H9 (cell line): ENCODE results near the gene RPRD1B. TPM values are rescaled to one million over a fixed set of nuclear protein-coding genes. Genes with fewer than 3 reads are reported as not detected.

Experiments
- DNase-seq: peaks from one replicate; pipeline ENCODE4 v3.0.0-alpha.2; 2017
- H2AFZ ChIP-seq: one replicate; pipeline ENCODE4 v1.6.1; 2013; ENCODE audit warnings: mild to moderate bottlenecking, low read length, control low read depth, moderate library complexity
- H2AK5ac ChIP-seq: 2 replicates; pipeline ENCODE4 v1.6.1; 2013; ENCODE audit warnings: low read length, control low read depth, mixed read lengths; ENCODE audit not compliant: insufficient read length
- H2BK120ac ChIP-seq: one replicate; pipeline ENCODE4 v1.6.1; 2013; ENCODE audit warnings: low read depth, mild to moderate bottlenecking, low read length, control low read depth, inconsistent platforms; ENCODE audit not compliant: poor library complexity, severe bottlenecking
- H2BK12ac ChIP-seq: 2 replicates; pipeline ENCODE4 v1.6.1; 2013; ENCODE audit warnings: low read length, control low read depth, mixed read lengths, low read depth; ENCODE audit not compliant: insufficient read length
- H2BK15ac ChIP-seq: 2 replicates; pipeline ENCODE4 v1.6.1; 2013; ENCODE audit warnings: low read depth, low read length, control low read depth
- H2BK20ac ChIP-seq: one replicate; pipeline ENCODE4 v1.6.1; 2013; ENCODE audit warnings: low read depth, mild to moderate bottlenecking, low read length, control low read depth, inconsistent platforms; ENCODE audit not compliant: poor library complexity, severe bottlenecking
- H2BK5ac ChIP-seq: 2 replicates; pipeline ENCODE4 v1.6.1; 2013; ENCODE audit warnings: low read length, control low read depth, mixed read lengths; ENCODE audit not compliant: insufficient read length
- H3K14ac ChIP-seq: 2 replicates; pipeline ENCODE4 v1.6.1; 2013; ENCODE audit warnings: low read length, control low read depth; ENCODE audit not compliant: insufficient read depth
- H3K18ac ChIP-seq: 2 replicates; pipeline ENCODE4 v1.6.1; 2013; ENCODE audit warnings: low read depth, mild to moderate bottlenecking, mixed read lengths, low read length, control low read depth; ENCODE audit not compliant: insufficient read length
- H3K23ac ChIP-seq: 2 replicates; pipeline ENCODE4 v1.6.1; 2013; ENCODE audit warnings: low read length, control low read depth, mixed read lengths, low read depth; ENCODE audit not compliant: insufficient read length
- H3K23me2 ChIP-seq: 2 replicates; pipeline ENCODE4 v1.6.1; 2013; ENCODE audit warnings: low read depth, mild to moderate bottlenecking, mixed read lengths, low read length, control low read depth; ENCODE audit not compliant: insufficient read length, poor library complexity, severe bottlenecking
- H3K27ac ChIP-seq: 2 replicates; pipeline ENCODE4 v1.5.1; 2013; ENCODE audit warnings: low read length, control low read depth, mixed read lengths, low read depth; ENCODE audit not compliant: insufficient read length
- H3K27me3 ChIP-seq: 2 replicates; pipeline ENCODE4 v1.6.1; 2013; ENCODE audit warnings: low read length, control low read depth, inconsistent platforms; ENCODE audit not compliant: insufficient read depth
- H3K4ac ChIP-seq: 2 replicates; pipeline ENCODE4 v1.6.1; 2013; ENCODE audit warnings: low read depth, mild to moderate bottlenecking, control low read depth, inconsistent platforms, low read length, moderate library complexity
- H3K4me1 ChIP-seq: 2 replicates; pipeline ENCODE4 v1.6.1; 2013; ENCODE audit warnings: low read length, control low read depth, inconsistent platforms; ENCODE audit not compliant: insufficient read depth
- H3K4me2 ChIP-seq: 2 replicates; pipeline ENCODE4 v1.6.1; 2013; ENCODE audit warnings: low read length, control low read depth, mixed read lengths; ENCODE audit not compliant: insufficient read length, insufficient read depth
- H3K56ac ChIP-seq: 2 replicates; pipeline ENCODE4 v1.6.1; 2013; ENCODE audit warnings: low read depth, mild to moderate bottlenecking, mixed read lengths, low read length, control low read depth; ENCODE audit not compliant: insufficient read length
- H3K79me1 ChIP-seq: 2 replicates; pipeline ENCODE4 v1.6.1; 2013; ENCODE audit warnings: low read depth, mild to moderate bottlenecking, moderate library complexity, low read length, control low read depth, inconsistent platforms; ENCODE audit not compliant: insufficient read depth, poor library complexity, severe bottlenecking
- H3K79me2 ChIP-seq: 2 replicates; pipeline ENCODE4 v1.6.1; 2013; ENCODE audit warnings: low read length, control low read depth, inconsistent platforms; ENCODE audit not compliant: insufficient read depth
- H3K9ac ChIP-seq: 2 replicates; pipeline ENCODE4 v1.6.1; 2013; ENCODE audit warnings: low read length, control low read depth, mixed read lengths; ENCODE audit not compliant: insufficient read length; ENCODE audit errors: extremely low read depth
- H3K9me3 ChIP-seq: one replicate; pipeline ENCODE4 v1.6.1; 2013; ENCODE audit warnings: low read depth, low read length, inconsistent platforms; ENCODE audit not compliant: control insufficient read depth
- H3T11ph ChIP-seq: one replicate; pipeline ENCODE4 v1.6.1; 2013; ENCODE audit warnings: mild to moderate bottlenecking, low read length, control low read depth, inconsistent platforms
- H4K20me1 ChIP-seq: one replicate; pipeline ENCODE4 v1.6.1; 2013; ENCODE audit not compliant: control insufficient read depth, insufficient read length, insufficient read depth
- H4K5ac ChIP-seq: 2 replicates; pipeline ENCODE4 v1.6.1; 2013; ENCODE audit warnings: low read depth, mild to moderate bottlenecking, mixed read lengths, low read length, control low read depth; ENCODE audit not compliant: insufficient read length
- H4K8ac ChIP-seq: replicated peaks from 2 replicates; pipeline ENCODE4 v1.6.1; 2013; ENCODE audit warnings: low read length, control low read depth, mixed read lengths, low read depth; ENCODE audit not compliant: insufficient read length
- H4K91ac ChIP-seq: 2 replicates; pipeline ENCODE4 v1.6.1; 2013; ENCODE audit warnings: low read depth, mild to moderate bottlenecking, moderate library complexity, mixed read lengths, low read length, control low read depth; ENCODE audit not compliant: insufficient read length
- H3K27ac Mint-ChIP-seq, 3 experiments: 2 replicates in 2 of 3; 3 replicates in 1 of 3; pipeline ENCODE4 v1.8.0; 2020 to 2021; ENCODE audit warnings: mixed read lengths in 3 of 3, mild to moderate bottlenecking in 1 of 3, moderate library complexity in 1 of 3
- H3K27me3 Mint-ChIP-seq: 2 replicates; pipeline ENCODE4 v1.8.0; 2021; ENCODE audit warnings: low read depth, mild to moderate bottlenecking, moderate library complexity, mixed read lengths
- H3K36me3 Mint-ChIP-seq, 3 experiments: 2 replicates in 2 of 3; 3 replicates in 1 of 3; pipeline ENCODE4 v1.8.0; 2020 to 2021; ENCODE audit warnings: low read depth in 3 of 3, mixed read lengths in 3 of 3; ENCODE audit not compliant: insufficient read depth in 1 of 3
- H3K4me1 Mint-ChIP-seq, 2 experiments: 2 replicates each; pipeline ENCODE4 v1.8.0; 2020; ENCODE audit warnings: mixed read lengths in 2 of 2
- H3K4me3 Mint-ChIP-seq, 2 experiments: 2 replicates in 1 of 2; 3 replicates in 1 of 2; pipeline ENCODE4 v1.8.0; 2020 to 2021; ENCODE audit warnings: mild to moderate bottlenecking in 2 of 2, mixed read lengths in 2 of 2, moderate library complexity in 1 of 2
- H3K9me3 Mint-ChIP-seq, 2 experiments: 2 replicates in 1 of 2; 3 replicates in 1 of 2; pipeline ENCODE4 v1.8.0; 2020; ENCODE audit warnings: mild to moderate bottlenecking in 2 of 2, mixed read lengths in 2 of 2, moderate library complexity in 1 of 2
- WGBS: extraction: QIAGEN DNeasy Blood & Tissue Kit; methylation state at CpG from one replicate; pipeline ENCODE4 v1.1.7; 2013; ENCODE audit warnings: missing lambda C conversion rate, low lambda C conversion rate, mixed read lengths; ENCODE audit not compliant: insufficient read length; ENCODE audit errors: extremely low coverage; 5-methylcytosine and 5-hydroxymethylcytosine counted together
- total RNA-seq: library from RNA; stranded (reverse); gene quantifications from 2 replicates; pipeline ENCODE4 v1.2.1, GENCODE V29; 2021
- TF ChIP-seq, protein P1 (sequence below): fragments of 200-600 bp; sonication (generic); conservative IDR thresholded peaks from 3 replicates; pipeline ENCODE4 v1.8.0; 2021; ENCODE audit warnings: antibody characterized with exemption, mild to moderate bottlenecking

The RPRD1B gene
- total RNA-seq, 1 experiment from 2014 or later = 34.3 TPM

DNA sequence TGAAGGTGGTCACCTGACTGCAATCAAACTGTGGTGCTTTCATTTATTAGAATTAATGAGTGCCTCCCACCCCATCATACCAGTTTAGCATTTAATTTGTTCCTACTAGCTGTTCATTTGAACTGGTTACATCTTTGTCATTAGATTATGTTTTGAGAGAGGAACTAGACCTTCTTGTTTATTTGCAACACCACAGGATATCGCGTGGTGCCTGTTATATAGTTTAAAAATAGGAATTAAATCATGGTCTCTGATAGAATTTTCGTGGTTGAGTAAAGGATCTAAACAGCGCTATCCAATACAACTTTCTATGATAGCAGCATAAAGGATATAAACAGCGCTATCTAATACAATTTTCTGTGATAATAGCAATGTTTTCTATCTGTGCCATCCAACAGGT, 2.8 kb downstream of the RPRD1B start:
- H3K36me3 Mint-ChIP-seq = peaks cover 21 to 48% (median 43%) of the 10 kb centered on the region in 3 experiments
- Histone ChIP-seq H4K8ac (no peak overlapping the region), H3K27me3 (no peaks in the 10 kb centered on the region), H3K4ac (no peak overlapping the region), H4K5ac (no peak overlapping the region), H3K27ac (no peak overlapping the region), H4K20me1 (no peaks in the 10 kb centered on the region), H3K56ac (no peak overlapping the region), H2AFZ (no peak overlapping the region), H3K9me3 (no peaks in the 10 kb centered on the region), H3K79me1 (peaks cover 16% of the 10 kb centered on the region), H2BK120ac (no peak overlapping the region), H3T11ph (no peak overlapping the region), H3K23ac (no peak overlapping the region), H3K9ac (no peak overlapping the region), H2BK12ac (no peak overlapping the region), H2BK20ac (no peak overlapping the region), H3K4me2 (no peak overlapping the region), H3K4me1 (no peaks in the 10 kb centered on the region; the same call in 1 of the 2 replicates), H2BK15ac (no peak overlapping the region), H3K23me2 (peaks cover 11% of the 10 kb centered on the region), H2AK5ac (no peak overlapping the region), H2BK5ac (no peak overlapping the region), H3K18ac (no peak overlapping the region), H3K14ac (no peak overlapping the region), H3K79me2 (peaks cover 25% of the 10 kb centered on the region; the same call in 1 of the 2 replicates), H4K91ac (no peak overlapping the region)
- peaks cover 22 to 32% of the 10 kb centered on the region in 2 experiments for H3K4me1 Mint-ChIP-seq
- H3K27ac Mint-ChIP-seq = no peak overlapping the region
- no peak overlapping the region; a peak in 1 of 5 replicates for H3K4me3 Mint-ChIP-seq
- no peaks in the 10 kb centered on the region for H3K27me3 Mint-ChIP-seq
- WGBS = no CpG with 5 or more reads among the region's 5 CpGs
- DNase-seq = no peak
- H3K9me3 Mint-ChIP-seq = peaks cover 0 to 1% of the 10 kb centered on the region in 2 experiments; a peak in 3 of 5 replicates
- TF ChIP-seq, protein P1, sequence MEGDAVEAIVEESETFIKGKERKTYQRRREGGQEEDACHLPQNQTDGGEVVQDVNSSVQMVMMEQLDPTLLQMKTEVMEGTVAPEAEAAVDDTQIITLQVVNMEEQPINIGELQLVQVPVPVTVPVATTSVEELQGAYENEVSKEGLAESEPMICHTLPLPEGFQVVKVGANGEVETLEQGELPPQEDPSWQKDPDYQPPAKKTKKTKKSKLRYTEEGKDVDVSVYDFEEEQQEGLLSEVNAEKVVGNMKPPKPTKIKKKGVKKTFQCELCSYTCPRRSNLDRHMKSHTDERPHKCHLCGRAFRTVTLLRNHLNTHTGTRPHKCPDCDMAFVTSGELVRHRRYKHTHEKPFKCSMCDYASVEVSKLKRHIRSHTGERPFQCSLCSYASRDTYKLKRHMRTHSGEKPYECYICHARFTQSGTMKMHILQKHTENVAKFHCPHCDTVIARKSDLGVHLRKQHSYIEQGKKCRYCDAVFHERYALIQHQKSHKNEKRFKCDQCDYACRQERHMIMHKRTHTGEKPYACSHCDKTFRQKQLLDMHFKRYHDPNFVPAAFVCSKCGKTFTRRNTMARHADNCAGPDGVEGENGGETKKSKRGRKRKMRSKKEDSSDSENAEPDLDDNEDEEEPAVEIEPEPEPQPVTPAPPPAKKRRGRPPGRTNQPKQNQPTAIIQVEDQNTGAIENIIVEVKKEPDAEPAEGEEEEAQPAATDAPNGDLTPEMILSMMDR = no peak
